Hepatocyte (in vitro differentiated cells): ENCODE results near the gene CFAP92. TPM values are rescaled to one million over a fixed set of nuclear protein-coding genes. Genes with fewer than 3 reads are reported as not detected.

ENCODE experiments used
- DNase-seq: peaks from one replicate; pipeline ENCODE4 v3.0.0-alpha.2; 2016; ENCODE audit warnings: low spot score
- H2AFZ ChIP-seq: fragments of 200-600 bp; sonication (generic); 2 replicates; pipeline ENCODE4 v1.6.0; 2016; ENCODE audit warnings: antibody characterized with exemption, mild to moderate bottlenecking
- H3K27ac ChIP-seq: fragments of 200-600 bp; sonication (generic); 2 replicates; pipeline ENCODE4 v1.5.1; 2016; ENCODE audit warnings: mild to moderate bottlenecking
- H3K27me3 ChIP-seq: fragments of 200-600 bp; sonication (generic); 2 replicates; pipeline ENCODE4 v1.6.1; 2016
- H3K36me3 ChIP-seq: fragments of 200-600 bp; sonication (generic); replicated peaks from 2 replicates; pipeline ENCODE4 v1.5.1; 2016; ENCODE audit warnings: low read depth; ENCODE audit not compliant: insufficient read depth
- H3K4me1 ChIP-seq: fragments of 200-600 bp; sonication (generic); 2 replicates; pipeline ENCODE4 v1.5.1; 2016; ENCODE audit warnings: mild to moderate bottlenecking, moderate library complexity; ENCODE audit not compliant: insufficient read depth
- H3K4me2 ChIP-seq: fragments of 200-600 bp; sonication (generic); 2 replicates; pipeline ENCODE4 v1.6.0; 2016
- H3K4me3 ChIP-seq: fragments of 200-600 bp; sonication (generic); 2 replicates; pipeline ENCODE4 v1.5.1; 2016; ENCODE audit warnings: mild to moderate bottlenecking
- H3K79me2 ChIP-seq: fragments of 200-600 bp; sonication (generic); 2 replicates; pipeline ENCODE4 v1.6.0; 2017; ENCODE audit warnings: mild to moderate bottlenecking
- H3K9me2 ChIP-seq: fragments of 200-600 bp; sonication (generic); replicated peaks from 2 replicates; pipeline ENCODE4 v1.6.0; 2017; ENCODE audit warnings: mild to moderate bottlenecking; ENCODE audit not compliant: insufficient read depth
- H3K9me3 ChIP-seq: fragments of 200-600 bp; sonication (generic); 2 replicates; pipeline ENCODE4 v1.5.1; 2016; ENCODE audit warnings: low read depth, mild to moderate bottlenecking
- H4K20me1 ChIP-seq: fragments of 200-600 bp; sonication (generic); 2 replicates; pipeline ENCODE4 v1.6.0; 2016; ENCODE audit warnings: mild to moderate bottlenecking; ENCODE audit not compliant: insufficient read depth, poor library complexity, severe bottlenecking
- CTCF ChIP-seq: fragments of 200-600 bp; sonication (generic); IDR thresholded peaks from 2 replicates; pipeline ENCODE4 v1.5.1; 2016; ENCODE audit warnings: antibody characterized with exemption, mild to moderate bottlenecking; ENCODE audit not compliant: poor library complexity
- EZH2 ChIP-seq: fragments of 200-600 bp; sonication (generic); IDR thresholded peaks from 2 replicates; pipeline ENCODE4 v1.6.1; 2016; ENCODE audit warnings: antibody characterized with exemption, mild to moderate bottlenecking, borderline replicate concordance
- EZH2phosphoT487 ChIP-seq: fragments of 200-600 bp; sonication (generic); IDR thresholded peaks from one replicate; pipeline ENCODE4 v1.6.1; 2018; ENCODE audit warnings: antibody characterized with exemption, mild to moderate bottlenecking, low read depth, moderate library complexity; ENCODE audit not compliant: unreplicated experiment, severe bottlenecking
- WGBS: methylation state at CpG from one replicate; pipeline ENCODE4 v1.1.6; 2016; ENCODE audit warnings: low lambda C conversion rate; ENCODE audit errors: missing lambda C conversion rate; 5-methylcytosine and 5-hydroxymethylcytosine counted together
- polyA plus RNA-seq: library from polyadenylated mRNA; unstranded; fragments of >200 nt; fragmentation: Nextera tagmentation; extraction: Ambion mirVana; gene quantifications from 2 replicates; pipeline ENCODE4 v1.2.1, GENCODE V29; 2016
- total RNA-seq: library from RNA; depleted of rRNA; stranded (reverse); fragments of >200 nt; gene quantifications from 2 replicates; pipeline ENCODE4 v1.2.3, GENCODE V29; 2014

Gene CFAP92
- total and polyA plus RNA-seq, 2 experiments from 2014 or later, result 0.17 to 0.35 TPM

DNA sequence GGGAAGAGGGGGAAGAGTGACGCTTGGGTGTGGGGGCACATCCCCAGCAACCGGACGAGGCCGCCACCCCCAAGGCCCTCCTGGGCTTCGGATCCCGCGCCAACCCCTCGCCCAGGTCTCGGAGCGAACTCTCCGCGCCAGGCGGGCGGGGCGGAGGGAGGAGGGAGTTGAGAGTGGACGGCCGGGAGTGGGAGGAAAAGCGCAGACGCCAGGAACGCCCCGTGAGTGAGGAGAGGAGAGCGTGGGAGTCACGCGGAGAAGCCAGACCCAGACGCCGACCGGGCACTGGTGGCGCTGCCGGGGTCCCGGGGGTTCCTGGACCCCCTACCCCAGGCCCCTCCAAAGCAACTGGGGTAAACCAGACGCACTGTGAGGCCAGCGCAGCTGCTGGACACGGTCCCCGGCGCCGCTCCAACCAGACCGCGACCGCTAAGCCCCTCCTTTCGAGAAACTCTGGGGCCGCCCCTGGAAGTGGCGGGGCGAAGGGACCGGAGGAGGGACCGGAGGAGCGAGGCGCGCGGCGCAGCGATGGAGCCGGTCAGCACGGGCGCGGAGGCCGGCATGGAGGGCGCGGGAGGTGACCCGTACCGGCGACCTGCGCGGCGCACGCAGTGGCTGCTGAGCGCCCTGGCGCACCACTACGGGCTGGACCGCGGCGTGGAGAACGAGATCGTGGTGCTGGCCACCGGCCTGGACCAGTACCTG lies 7.4 kb upstream of the CFAP92 start, which contains the start of gene EFCC1:
Gene EFCC1 (plus strand): TSS at position 204 of the 705 bp plus-strand sequence. CDS start 325 bp downstream, at position 529.
- H3K9me2 ChIP-seq, result no peaks in the 10 kb centered on the region
- H3K27ac ChIP-seq, result no peak within 1 kb of the TSS
- no peak for TF ChIP-seq EZH2
- no peak for TF ChIP-seq EZH2phosphoT487
- no peak for TF ChIP-seq CTCF
- H2AFZ ChIP-seq, result peak within 1 kb of the TSS; percentile 66
- peaks cover 14% of the 10 kb centered on the region for H3K4me1 ChIP-seq
- H3K4me3 ChIP-seq, result peak within 1 kb of the TSS; percentile 36
- peaks cover 61% of the 10 kb centered on the region for H3K27me3 ChIP-seq
- H3K9me3 ChIP-seq, result no peaks in the 10 kb centered on the region
- peak; percentile 65 for DNase-seq
- WGBS, result 1% methylated on average over 58 of the region's 74 CpGs
- H3K36me3 ChIP-seq, result no peaks in the 10 kb centered on the region
- no peaks in the 10 kb centered on the region for H4K20me1 ChIP-seq
- no peaks in the 10 kb centered on the region for H3K79me2 ChIP-seq
- peak within 1 kb of the TSS; percentile 92 for H3K4me2 ChIP-seq

DNA sequence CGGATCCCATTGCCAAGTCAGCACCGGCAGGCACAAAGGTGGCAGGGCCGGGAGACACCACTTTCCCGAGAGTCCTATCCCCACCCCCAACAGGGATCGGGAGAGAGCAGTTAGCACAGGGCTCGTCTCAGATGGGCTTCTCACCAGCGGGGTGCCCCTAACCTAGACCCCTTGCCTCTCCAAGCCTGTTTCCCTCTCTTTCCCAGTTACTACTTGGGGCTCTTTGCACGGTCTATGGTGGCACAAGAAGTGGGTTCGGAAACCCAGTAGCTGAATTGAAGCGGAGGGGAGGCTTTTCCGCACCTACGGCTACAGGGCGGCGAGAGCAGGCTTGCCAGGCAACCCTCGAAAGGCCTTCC lies 6.8 kb upstream of the CFAP92 start:
- Histone ChIP-seq H3K4me1 (peaks cover 14% of the 10 kb centered on the region), H4K20me1 (no peaks in the 10 kb centered on the region), H2AFZ (peak overlapping the region; percentile 66), H3K9me2 (no peaks in the 10 kb centered on the region), H3K36me3 (no peaks in the 10 kb centered on the region), H3K27ac (no peak overlapping the region), H3K27me3 (peaks cover 66% of the 10 kb centered on the region), H3K4me2 (peak overlapping the region; percentile 92), H3K79me2 (no peaks in the 10 kb centered on the region), H3K9me3 (no peaks in the 10 kb centered on the region), H3K4me3 (peak overlapping the region; percentile 36)
- DNase-seq, result no peak
- TF ChIP-seq CTCF, result no peak
- no peak for TF ChIP-seq EZH2
- TF ChIP-seq EZH2phosphoT487, result no peak
- WGBS, result 14% methylated on average over 15 of the region's 15 CpGs

DNA sequence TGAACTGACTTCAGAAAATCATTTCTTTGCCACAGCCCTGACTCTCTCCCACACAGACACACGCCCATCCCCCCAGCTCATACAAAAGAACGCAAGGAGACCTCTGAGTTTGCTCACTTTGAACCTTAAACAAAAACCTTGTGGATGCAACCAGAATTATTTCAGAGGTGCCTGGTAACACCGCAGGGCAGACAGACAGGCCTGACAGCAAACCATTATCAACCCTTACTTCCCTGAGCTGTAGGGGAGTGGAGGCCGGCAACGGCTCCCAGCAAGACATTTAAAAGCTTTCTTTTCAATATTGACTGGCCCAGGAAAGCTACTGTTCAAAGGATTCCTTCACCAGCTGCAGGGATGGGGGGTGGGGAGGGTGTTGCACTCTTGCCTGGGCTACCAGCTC lies 5.2 kb upstream of the CFAP92 start:
- H3K9me3 ChIP-seq, result no peaks in the 10 kb centered on the region
- H3K79me2 ChIP-seq, result no peaks in the 10 kb centered on the region
- H3K4me1 ChIP-seq, result peaks cover 6% of the 10 kb centered on the region
- 25% methylated on average over 5 of the region's 5 CpGs for WGBS
- no peak overlapping the region for H3K4me2 ChIP-seq
- DNase-seq, result no peak
- no peak overlapping the region for H3K27ac ChIP-seq
- no peak overlapping the region for H3K4me3 ChIP-seq
- no peaks in the 10 kb centered on the region for H4K20me1 ChIP-seq
- H3K27me3 ChIP-seq, result peaks cover 62% of the 10 kb centered on the region
- H3K36me3 ChIP-seq, result no peaks in the 10 kb centered on the region
- TF ChIP-seq CTCF (no peak), EZH2phosphoT487 (no peak), EZH2 (no peak)
- no peaks in the 10 kb centered on the region for H3K9me2 ChIP-seq
- no peak overlapping the region for H2AFZ ChIP-seq
